HEK293 (cell line): ENCODE results near the gene CDC42SE2.

Experiments
- CTCF ChIP-seq: fragments of 450-650 bp; formaldehyde crosslinking; IDR thresholded peaks from 2 replicates; pipeline ENCODE4 v1.5.1; 2016; ENCODE audit warnings: missing biosample characterization, missing genetic modification characterization
- KLF16 ChIP-seq: fragments of 450-650 bp; formaldehyde crosslinking; IDR thresholded peaks from 2 replicates; pipeline ENCODE4 v1.5.1; 2017; ENCODE audit warnings: missing biosample characterization, missing genetic modification characterization
- PRDM4 ChIP-seq: fragments of 450-650 bp; formaldehyde crosslinking; IDR thresholded peaks from 2 replicates; pipeline ENCODE4 v1.5.1; 2017; ENCODE audit warnings: missing biosample characterization, missing genetic modification characterization
- REST ChIP-seq: fragments of 450-650 bp; formaldehyde crosslinking; IDR thresholded peaks from 2 replicates; pipeline ENCODE4 v1.5.1; 2016; ENCODE audit warnings: missing biosample characterization, missing genetic modification characterization
- ZBTB1 ChIP-seq: fragments of 450-650 bp; formaldehyde crosslinking; IDR thresholded peaks from 2 replicates; pipeline ENCODE4 v1.5.1; 2016; ENCODE audit warnings: missing biosample characterization, missing genetic modification characterization
- ZBTB49 ChIP-seq: fragments of 450-650 bp; formaldehyde crosslinking; IDR thresholded peaks from 2 replicates; pipeline ENCODE4 v1.5.1; 2016; ENCODE audit warnings: missing biosample characterization, missing genetic modification characterization, low read depth
- ZNF274 ChIP-seq, 2 experiments: fragments of 200-500 bp in 1 of 2; fragments of 450-650 bp in 1 of 2; sonication (Bioruptor generic) in 1 of 2; formaldehyde crosslinking in 1 of 2; IDR thresholded peaks; 2 replicates each; pipeline versions ENCODE4 v1.5.1 to v1.6.1; 2014 to 2016; ENCODE audit warnings: borderline replicate concordance in 1 of 2, inconsistent platforms in 1 of 2, low read length in 1 of 2, missing biosample characterization in 1 of 2, missing genetic modification characterization in 1 of 2
- ZNF280C ChIP-seq: fragments of 450-650 bp; formaldehyde crosslinking; IDR thresholded peaks from 2 replicates; pipeline ENCODE4 v1.5.1; 2016; ENCODE audit warnings: missing biosample characterization, missing genetic modification characterization
- ZNF488 ChIP-seq: fragments of 450-650 bp; formaldehyde crosslinking; IDR thresholded peaks from 2 replicates; pipeline ENCODE4 v1.5.1; 2016; ENCODE audit warnings: missing biosample characterization, missing genetic modification characterization
- ZNF560 ChIP-seq: fragments of 450-650 bp; formaldehyde crosslinking; IDR thresholded peaks from 2 replicates; pipeline ENCODE4 v1.5.1; 2017; ENCODE audit warnings: missing biosample characterization, missing genetic modification characterization, borderline replicate concordance
- ZNF660 ChIP-seq: fragments of 450-650 bp; IDR thresholded peaks from 2 replicates; pipeline ENCODE4 v1.5.1; 2018; ENCODE audit warnings: missing biosample characterization, mild to moderate bottlenecking, missing genetic modification characterization
- ZNF843 ChIP-seq: fragments of 450-650 bp; formaldehyde crosslinking; IDR thresholded peaks from 2 replicates; pipeline ENCODE4 v1.5.1; 2016; ENCODE audit warnings: missing biosample characterization, missing genetic modification characterization

- no peak for TF ChIP-seq CTCF (tag by site-specific recombination)
- TF ChIP-seq ZNF274 (IDR thresholded peaks at IDR 0.05; ENCODE audit: low read length): no peak
- no peak for TF ChIP-seq ZNF274 (tag by site-specific recombination; IDR thresholded peaks at IDR 0.05; ENCODE audit: borderline replicate concordance)
- no peak for TF ChIP-seq REST
- TF ChIP-seq KLF16 (tag by site-specific recombination): no peak
- no peak for TF ChIP-seq ZNF660 (tag by site-specific recombination)
- no peak for TF ChIP-seq ZNF560
- TF ChIP-seq ZBTB49 (tag by site-specific recombination): no peak
- TF ChIP-seq ZBTB1 (tag by site-specific recombination): no peak
- no peak for TF ChIP-seq ZNF843
- TF ChIP-seq ZNF280C: no peak
- TF ChIP-seq ZNF488 (tag by site-specific recombination): no peak
- no peak for TF ChIP-seq PRDM4 (tag by site-specific recombination)
Observed at GRCh38 chr5:131254741-131255140, 9.1 kb upstream of the CDC42SE2 start.
